K562 (cell line): Measurements from ENCODE around the gene CS. TPM values are rescaled to one million over a fixed set of nuclear protein-coding genes. Genes with fewer than 3 reads are reported as not detected.

Experiments
- CBX1 ChIP-seq: sonication (generic); IDR thresholded peaks from 2 replicates; pipeline ENCODE4 v1.6.1; 2016; ENCODE audit warnings: antibody characterized with exemption, low read depth, mild to moderate bottlenecking
- EP400 ChIP-seq: fragments of 450-650 bp; IDR thresholded peaks from 2 replicates; pipeline ENCODE4 v1.6.1; 2017; ENCODE audit warnings: antibody characterized with exemption, mild to moderate bottlenecking, moderate library complexity
- NCOA4 ChIP-seq: fragments of 450-650 bp; IDR thresholded peaks from 2 replicates; pipeline ENCODE4 v1.6.1; 2018; ENCODE audit warnings: mild to moderate bottlenecking; ENCODE audit not compliant: partially characterized antibody
- PCBP2 ChIP-seq: fragments of 200-400 bp; formaldehyde crosslinking; IDR thresholded peaks from 2 replicates; pipeline ENCODE4 v1.6.1; 2018; ENCODE audit warnings: low read length, low read depth, mild to moderate bottlenecking, moderate library complexity; ENCODE audit not compliant: poor library complexity, severe bottlenecking
- PHF20 ChIP-seq: fragments of 450-650 bp; IDR thresholded peaks from 2 replicates; pipeline ENCODE4 v1.6.1; 2018; ENCODE audit not compliant: partially characterized antibody
- ZNF121 ChIP-seq: sonication (generic); formaldehyde crosslinking; conservative IDR thresholded peaks from 2 replicates; pipeline ENCODE4 v1.8.0; 2022; ENCODE audit warnings: missing genetic modification reagents
- ZNF780A ChIP-seq: fragments of 250-450 bp; sonication (Bioruptor Pico); IDR thresholded peaks from 2 replicates; pipeline ENCODE4 v1.5.0; 2021; ENCODE audit warnings: mild to moderate bottlenecking
- polyA plus RNA-seq, 8 experiments: library from polyadenylated mRNA; depleted of rRNA in 4 of 8; stranded (reverse) in 5 of 8; unstranded in 3 of 8; fragments of >200 nt; fragmentation: Nextera tagmentation in 2 of 8; fragmentation: Illumina TruSeq in 1 of 8; extraction: Ambion mirVana in 2 of 8; extraction: Trizol in 1 of 8; gene quantifications; 2 replicates each; pipeline versions ENCODE4 v1.2.1 to v1.2.3, GENCODE V29; 2011 to 2014; ENCODE audit warnings: inconsistent platforms in 1 of 8, missing spikeins in 1 of 8
- total RNA-seq, 7 experiments: library from RNA; depleted of rRNA in 6 of 7; stranded (reverse); fragments of >200 nt in 6 of 7; fragmentation: Illumina TruSeq in 2 of 7; extraction: Trizol in 2 of 7; gene quantifications; 2 replicates each; pipeline versions ENCODE4 v1.2.1 to v1.2.3, GENCODE V29; 2011 to 2021; ENCODE audit warnings: low replicate concordance in 1 of 7
- TF ChIP-seq, protein P1 (sequence below), 2 experiments: fragments of 450-650 bp in 1 of 2; IDR thresholded peaks; 2 replicates each; pipeline ENCODE4 v1.6.1; 2011 to 2017; ENCODE audit warnings: low read depth in 2 of 2, antibody characterized with exemption in 1 of 2, borderline replicate concordance in 1 of 2, low read length in 1 of 2, mild to moderate bottlenecking in 1 of 2, mixed read lengths in 1 of 2; ENCODE audit not compliant: control insufficient read depth in 1 of 2
- TF ChIP-seq, protein P2 (sequence below): sonication (generic); formaldehyde crosslinking; IDR thresholded peaks from 2 replicates; pipeline ENCODE4 v1.8.1; 2023; ENCODE audit warnings: missing genetic modification reagents, mild to moderate bottlenecking, borderline replicate concordance
- TF ChIP-seq, protein P3 (sequence below): fragments of 250-450 bp; sonication (Bioruptor Pico); IDR thresholded peaks from 2 replicates; pipeline ENCODE4 v1.5.0; 2021
- TF ChIP-seq, protein P4 (sequence below): fragments of 450-650 bp; IDR thresholded peaks from 2 replicates; pipeline ENCODE4 v1.6.1; 2017; ENCODE audit warnings: antibody characterized with exemption, mild to moderate bottlenecking
- TF ChIP-seq, protein P5 (sequence below): sonication (generic); formaldehyde crosslinking; IDR thresholded peaks from 2 replicates; pipeline ENCODE4 v1.8.1; 2023; ENCODE audit warnings: mild to moderate bottlenecking, missing genetic modification reagents

CS gene
- total and polyA plus RNA-seq, 9 of the 15 experiments (the other 6 are each of a cell fraction or from before 2014, with no cell fraction given), result 99.9 to 390 (median 149) TPM

DNA sequence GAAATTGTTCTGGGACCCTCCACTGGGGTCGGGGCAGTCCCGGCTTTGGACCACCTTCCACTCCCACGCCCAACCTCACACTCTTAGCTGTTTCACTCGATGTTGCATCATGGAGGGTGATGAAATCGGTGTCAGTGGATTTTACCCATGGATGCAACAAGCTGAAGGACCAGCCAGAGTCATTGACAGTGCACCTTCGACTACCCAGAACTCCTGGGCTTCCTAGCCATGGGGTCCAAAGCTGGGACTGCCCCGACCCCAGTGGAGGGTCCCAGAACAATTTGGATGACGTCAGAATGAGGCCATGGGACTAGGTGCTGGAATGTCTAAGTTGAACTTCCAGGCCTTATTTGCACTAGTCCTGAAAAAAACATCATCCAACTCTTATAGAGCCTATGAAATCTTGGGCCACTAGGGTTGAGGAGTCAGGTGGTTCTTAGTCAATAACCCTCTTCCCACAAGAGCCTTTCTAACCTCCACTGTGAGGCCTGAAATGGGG is 37.7 kb upstream of the CS start (continued):
- TF ChIP-seq, protein P1, sequence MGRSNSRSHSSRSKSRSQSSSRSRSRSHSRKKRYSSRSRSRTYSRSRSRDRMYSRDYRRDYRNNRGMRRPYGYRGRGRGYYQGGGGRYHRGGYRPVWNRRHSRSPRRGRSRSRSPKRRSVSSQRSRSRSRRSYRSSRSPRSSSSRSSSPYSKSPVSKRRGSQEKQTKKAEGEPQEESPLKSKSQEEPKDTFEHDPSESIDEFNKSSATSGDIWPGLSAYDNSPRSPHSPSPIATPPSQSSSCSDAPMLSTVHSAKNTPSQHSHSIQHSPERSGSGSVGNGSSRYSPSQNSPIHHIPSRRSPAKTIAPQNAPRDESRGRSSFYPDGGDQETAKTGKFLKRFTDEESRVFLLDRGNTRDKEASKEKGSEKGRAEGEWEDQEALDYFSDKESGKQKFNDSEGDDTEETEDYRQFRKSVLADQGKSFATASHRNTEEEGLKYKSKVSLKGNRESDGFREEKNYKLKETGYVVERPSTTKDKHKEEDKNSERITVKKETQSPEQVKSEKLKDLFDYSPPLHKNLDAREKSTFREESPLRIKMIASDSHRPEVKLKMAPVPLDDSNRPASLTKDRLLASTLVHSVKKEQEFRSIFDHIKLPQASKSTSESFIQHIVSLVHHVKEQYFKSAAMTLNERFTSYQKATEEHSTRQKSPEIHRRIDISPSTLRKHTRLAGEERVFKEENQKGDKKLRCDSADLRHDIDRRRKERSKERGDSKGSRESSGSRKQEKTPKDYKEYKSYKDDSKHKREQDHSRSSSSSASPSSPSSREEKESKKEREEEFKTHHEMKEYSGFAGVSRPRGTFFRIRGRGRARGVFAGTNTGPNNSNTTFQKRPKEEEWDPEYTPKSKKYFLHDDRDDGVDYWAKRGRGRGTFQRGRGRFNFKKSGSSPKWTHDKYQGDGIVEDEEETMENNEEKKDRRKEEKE (IDR thresholded peaks at IDR 0.05; ENCODE audit: borderline replicate concordance in 1 of 2, control insufficient read depth in 1 of 2, low read depth in 2 of 2, low read length in 1 of 2), result no peak
- TF ChIP-seq, protein P2, sequence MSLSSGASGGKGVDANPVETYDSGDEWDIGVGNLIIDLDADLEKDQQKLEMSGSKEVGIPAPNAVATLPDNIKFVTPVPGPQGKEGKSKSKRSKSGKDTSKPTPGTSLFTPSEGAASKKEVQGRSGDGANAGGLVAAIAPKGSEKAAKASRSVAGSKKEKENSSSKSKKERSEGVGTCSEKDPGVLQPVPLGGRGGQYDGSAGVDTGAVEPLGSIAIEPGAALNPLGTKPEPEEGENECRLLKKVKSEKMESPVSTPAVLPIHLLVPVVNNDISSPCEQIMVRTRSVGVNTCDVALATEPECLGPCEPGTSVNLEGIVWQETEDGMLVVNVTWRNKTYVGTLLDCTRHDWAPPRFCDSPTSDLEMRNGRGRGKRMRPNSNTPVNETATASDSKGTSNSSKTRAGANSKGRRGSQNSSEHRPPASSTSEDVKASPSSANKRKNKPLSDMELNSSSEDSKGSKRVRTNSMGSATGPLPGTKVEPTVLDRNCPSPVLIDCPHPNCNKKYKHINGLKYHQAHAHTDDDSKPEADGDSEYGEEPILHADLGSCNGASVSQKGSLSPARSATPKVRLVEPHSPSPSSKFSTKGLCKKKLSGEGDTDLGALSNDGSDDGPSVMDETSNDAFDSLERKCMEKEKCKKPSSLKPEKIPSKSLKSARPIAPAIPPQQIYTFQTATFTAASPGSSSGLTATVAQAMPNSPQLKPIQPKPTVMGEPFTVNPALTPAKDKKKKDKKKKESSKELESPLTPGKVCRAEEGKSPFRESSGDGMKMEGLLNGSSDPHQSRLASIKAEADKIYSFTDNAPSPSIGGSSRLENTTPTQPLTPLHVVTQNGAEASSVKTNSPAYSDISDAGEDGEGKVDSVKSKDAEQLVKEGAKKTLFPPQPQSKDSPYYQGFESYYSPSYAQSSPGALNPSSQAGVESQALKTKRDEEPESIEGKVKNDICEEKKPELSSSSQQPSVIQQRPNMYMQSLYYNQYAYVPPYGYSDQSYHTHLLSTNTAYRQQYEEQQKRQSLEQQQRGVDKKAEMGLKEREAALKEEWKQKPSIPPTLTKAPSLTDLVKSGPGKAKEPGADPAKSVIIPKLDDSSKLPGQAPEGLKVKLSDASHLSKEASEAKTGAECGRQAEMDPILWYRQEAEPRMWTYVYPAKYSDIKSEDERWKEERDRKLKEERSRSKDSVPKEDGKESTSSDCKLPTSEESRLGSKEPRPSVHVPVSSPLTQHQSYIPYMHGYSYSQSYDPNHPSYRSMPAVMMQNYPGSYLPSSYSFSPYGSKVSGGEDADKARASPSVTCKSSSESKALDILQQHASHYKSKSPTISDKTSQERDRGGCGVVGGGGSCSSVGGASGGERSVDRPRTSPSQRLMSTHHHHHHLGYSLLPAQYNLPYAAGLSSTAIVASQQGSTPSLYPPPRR (CRISPR knock-in tag), result no peak
- TF ChIP-seq NCOA4 (no peak), CBX1 (no peak), ZNF121 (no peak), PHF20 (no peak), EP400 (peak; percentile 37), PCBP2 (no peak), ZNF780A (CRISPR knock-in tag) (no peak)
- TF ChIP-seq, protein P3, sequence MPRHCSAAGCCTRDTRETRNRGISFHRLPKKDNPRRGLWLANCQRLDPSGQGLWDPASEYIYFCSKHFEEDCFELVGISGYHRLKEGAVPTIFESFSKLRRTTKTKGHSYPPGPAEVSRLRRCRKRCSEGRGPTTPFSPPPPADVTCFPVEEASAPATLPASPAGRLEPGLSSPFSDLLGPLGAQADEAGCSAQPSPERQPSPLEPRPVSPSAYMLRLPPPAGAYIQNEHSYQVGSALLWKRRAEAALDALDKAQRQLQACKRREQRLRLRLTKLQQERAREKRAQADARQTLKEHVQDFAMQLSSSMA (CRISPR knock-in tag), result no peak
- TF ChIP-seq, protein P4, sequence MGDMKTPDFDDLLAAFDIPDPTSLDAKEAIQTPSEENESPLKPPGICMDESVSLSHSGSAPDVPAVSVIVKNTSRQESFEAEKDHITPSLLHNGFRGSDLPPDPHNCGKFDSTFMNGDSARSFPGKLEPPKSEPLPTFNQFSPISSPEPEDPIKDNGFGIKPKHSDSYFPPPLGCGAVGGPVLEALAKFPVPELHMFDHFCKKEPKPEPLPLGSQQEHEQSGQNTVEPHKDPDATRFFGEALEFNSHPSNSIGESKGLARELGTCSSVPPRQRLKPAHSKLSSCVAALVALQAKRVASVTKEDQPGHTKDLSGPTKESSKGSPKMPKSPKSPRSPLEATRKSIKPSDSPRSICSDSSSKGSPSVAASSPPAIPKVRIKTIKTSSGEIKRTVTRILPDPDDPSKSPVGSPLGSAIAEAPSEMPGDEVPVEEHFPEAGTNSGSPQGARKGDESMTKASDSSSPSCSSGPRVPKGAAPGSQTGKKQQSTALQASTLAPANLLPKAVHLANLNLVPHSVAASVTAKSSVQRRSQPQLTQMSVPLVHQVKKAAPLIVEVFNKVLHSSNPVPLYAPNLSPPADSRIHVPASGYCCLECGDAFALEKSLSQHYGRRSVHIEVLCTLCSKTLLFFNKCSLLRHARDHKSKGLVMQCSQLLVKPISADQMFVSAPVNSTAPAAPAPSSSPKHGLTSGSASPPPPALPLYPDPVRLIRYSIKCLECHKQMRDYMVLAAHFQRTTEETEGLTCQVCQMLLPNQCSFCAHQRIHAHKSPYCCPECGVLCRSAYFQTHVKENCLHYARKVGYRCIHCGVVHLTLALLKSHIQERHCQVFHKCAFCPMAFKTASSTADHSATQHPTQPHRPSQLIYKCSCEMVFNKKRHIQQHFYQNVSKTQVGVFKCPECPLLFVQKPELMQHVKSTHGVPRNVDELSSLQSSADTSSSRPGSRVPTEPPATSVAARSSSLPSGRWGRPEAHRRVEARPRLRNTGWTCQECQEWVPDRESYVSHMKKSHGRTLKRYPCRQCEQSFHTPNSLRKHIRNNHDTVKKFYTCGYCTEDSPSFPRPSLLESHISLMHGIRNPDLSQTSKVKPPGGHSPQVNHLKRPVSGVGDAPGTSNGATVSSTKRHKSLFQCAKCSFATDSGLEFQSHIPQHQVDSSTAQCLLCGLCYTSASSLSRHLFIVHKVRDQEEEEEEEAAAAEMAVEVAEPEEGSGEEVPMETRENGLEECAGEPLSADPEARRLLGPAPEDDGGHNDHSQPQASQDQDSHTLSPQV, result peak; percentile 84; the same call in 1 of the 2 replicates
- TF ChIP-seq, protein P5, sequence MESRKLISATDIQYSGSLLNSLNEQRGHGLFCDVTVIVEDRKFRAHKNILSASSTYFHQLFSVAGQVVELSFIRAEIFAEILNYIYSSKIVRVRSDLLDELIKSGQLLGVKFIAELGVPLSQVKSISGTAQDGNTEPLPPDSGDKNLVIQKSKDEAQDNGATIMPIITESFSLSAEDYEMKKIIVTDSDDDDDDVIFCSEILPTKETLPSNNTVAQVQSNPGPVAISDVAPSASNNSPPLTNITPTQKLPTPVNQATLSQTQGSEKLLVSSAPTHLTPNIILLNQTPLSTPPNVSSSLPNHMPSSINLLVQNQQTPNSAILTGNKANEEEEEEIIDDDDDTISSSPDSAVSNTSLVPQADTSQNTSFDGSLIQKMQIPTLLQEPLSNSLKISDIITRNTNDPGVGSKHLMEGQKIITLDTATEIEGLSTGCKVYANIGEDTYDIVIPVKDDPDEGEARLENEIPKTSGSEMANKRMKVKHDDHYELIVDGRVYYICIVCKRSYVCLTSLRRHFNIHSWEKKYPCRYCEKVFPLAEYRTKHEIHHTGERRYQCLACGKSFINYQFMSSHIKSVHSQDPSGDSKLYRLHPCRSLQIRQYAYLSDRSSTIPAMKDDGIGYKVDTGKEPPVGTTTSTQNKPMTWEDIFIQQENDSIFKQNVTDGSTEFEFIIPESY (CRISPR knock-in tag), result no peak
